Testis (tissue), 2 donors: Measurements from ENCODE around the gene CRYL1.

Experiments
- POLR2A ChIP-seq: fragments of 450-650 bp; IDR thresholded peaks from one replicate; pipeline ENCODE4 v1.6.1; 2017; ENCODE audit warnings: antibody characterized with exemption, mild to moderate bottlenecking, moderate library complexity
- TF ChIP-seq, protein P1 (sequence below), 3 experiments: fragments of 450-650 bp in 2 of 3; fragments of 200-600 bp in 1 of 3; sonication (generic) in 1 of 3; IDR thresholded peaks; one replicate each; pipeline ENCODE4 v1.5.1; 2016 to 2019; ENCODE audit warnings: antibody characterized with exemption in 3 of 3, mild to moderate bottlenecking in 2 of 3, moderate library complexity in 1 of 3

DNA sequence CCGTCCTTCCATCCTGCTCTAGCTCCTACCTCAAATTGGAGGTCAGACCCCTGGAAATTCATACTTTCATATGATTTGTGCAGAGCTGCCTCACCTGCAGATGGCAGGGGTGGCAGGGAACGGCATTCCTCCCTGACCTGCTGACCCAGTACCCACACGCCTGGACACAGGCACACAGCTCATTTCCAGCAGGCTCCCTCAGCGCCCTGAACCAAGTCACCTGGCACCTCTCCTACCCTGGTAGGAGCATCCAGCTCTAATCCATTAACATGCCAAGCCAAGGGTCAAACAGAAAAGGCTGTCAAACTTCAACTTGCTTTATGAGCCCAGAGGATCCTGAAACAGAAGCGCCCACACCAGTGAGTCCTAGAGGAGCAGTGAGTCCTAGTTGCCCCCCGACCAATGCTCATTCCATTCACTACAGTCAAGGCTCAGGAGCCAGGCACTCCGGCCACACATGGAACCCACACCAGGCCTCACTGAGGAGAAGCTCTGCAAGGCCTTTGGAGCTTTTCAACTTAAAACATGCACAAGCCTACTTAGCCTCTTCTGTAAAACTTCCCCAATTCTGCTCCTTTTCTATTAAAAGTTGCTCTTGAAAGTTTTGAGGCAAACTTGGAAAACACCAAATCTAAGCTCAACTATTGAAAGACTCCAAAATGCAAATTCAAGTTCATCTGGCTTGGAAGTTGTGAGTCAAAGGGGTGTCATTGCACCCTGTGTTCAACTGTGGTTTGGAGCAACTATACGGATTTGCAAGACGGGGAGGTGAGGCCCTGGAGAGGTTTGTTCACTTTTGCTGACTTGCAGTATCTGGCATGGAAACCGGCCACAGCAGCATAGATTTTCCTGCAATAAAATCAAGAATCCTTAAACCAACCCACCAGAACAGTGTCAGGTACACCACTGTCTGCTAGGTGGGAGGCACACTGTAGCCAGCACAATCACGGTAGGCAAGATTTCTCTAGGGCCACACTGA, 96.7 kb downstream of the CRYL1 start:
- TF ChIP-seq, protein P1, sequence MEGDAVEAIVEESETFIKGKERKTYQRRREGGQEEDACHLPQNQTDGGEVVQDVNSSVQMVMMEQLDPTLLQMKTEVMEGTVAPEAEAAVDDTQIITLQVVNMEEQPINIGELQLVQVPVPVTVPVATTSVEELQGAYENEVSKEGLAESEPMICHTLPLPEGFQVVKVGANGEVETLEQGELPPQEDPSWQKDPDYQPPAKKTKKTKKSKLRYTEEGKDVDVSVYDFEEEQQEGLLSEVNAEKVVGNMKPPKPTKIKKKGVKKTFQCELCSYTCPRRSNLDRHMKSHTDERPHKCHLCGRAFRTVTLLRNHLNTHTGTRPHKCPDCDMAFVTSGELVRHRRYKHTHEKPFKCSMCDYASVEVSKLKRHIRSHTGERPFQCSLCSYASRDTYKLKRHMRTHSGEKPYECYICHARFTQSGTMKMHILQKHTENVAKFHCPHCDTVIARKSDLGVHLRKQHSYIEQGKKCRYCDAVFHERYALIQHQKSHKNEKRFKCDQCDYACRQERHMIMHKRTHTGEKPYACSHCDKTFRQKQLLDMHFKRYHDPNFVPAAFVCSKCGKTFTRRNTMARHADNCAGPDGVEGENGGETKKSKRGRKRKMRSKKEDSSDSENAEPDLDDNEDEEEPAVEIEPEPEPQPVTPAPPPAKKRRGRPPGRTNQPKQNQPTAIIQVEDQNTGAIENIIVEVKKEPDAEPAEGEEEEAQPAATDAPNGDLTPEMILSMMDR (IDR thresholded peaks at IDR 0.05): no peak
- no peak for TF ChIP-seq POLR2A
